Activated gamma-delta T cell (primary cell): ENCODE data around the gene MPV17L2.
A peak's percentile ranks its signal among the peaks of the same experiment; 100 is the strongest.
"Not testable (repeated sequence)": the region's sequence is repeated elsewhere in the genome, so short reads cannot be mapped to it uniquely, and the experiment has no call there.

Experiments used
- DNase-seq: peaks from one replicate; lab custom pipeline; 2025; lab: John Stamatoyannopoulos, UW

Gene MPV17L2

GRCh38 chr19:18191640-18192062, 1.4 kb upstream of the MPV17L2 start:
- no peak for DNase-seq

- no peak for DNase-seq
Measured at GRCh38 chr19:18193388-18194180, 566 bp downstream of the MPV17L2 start.

- no peak for DNase-seq
Measured at GRCh38 chr19:18194181-18194530, 1.1 kb downstream of the MPV17L2 start.

GRCh38 chr19:18194554-18195238, 1.7 kb downstream of the MPV17L2 start:
- no peak for DNase-seq

- no peak for DNase-seq
Measured at GRCh38 chr19:18196511-18196845, 3.5 kb downstream of the MPV17L2 start.

- no peak for DNase-seq
Measured at GRCh38 chr19:18197306-18197705, 4.3 kb downstream of the MPV17L2 start.

- no peak for DNase-seq
Measured at GRCh38 chr19:18197941-18198340, 4.9 kb downstream of the MPV17L2 start.

GRCh38 chr19:18198374-18198773, 5.4 kb downstream of the MPV17L2 start:
- DNase-seq: no peak

GRCh38 chr19:18202397-18202777, 9.4 kb downstream of the MPV17L2 start:
- DNase-seq: no peak

- DNase-seq: no peak
Measured at GRCh38 chr19:18202778-18203407, 9.9 kb downstream of the MPV17L2 start.

GRCh38 chr19:18203408-18203862, 10.4 kb downstream of the MPV17L2 start:
- DNase-seq: no peak

GRCh38 chr19:18203863-18204393, 10.9 kb downstream of the MPV17L2 start, which contains the start of gene RAB3A:
Gene RAB3A (minus strand): TSS chr19:18204042. CDS start chr19:18202740, 1,302 bp downstream.
- DNase-seq: peak; percentile 97

GRCh38 chr19:18204394-18205199, 11.6 kb downstream of the MPV17L2 start:
- DNase-seq: no peak

- DNase-seq: no peak
Measured at GRCh38 chr19:18205200-18205892, 12.3 kb downstream of the MPV17L2 start.

GRCh38 chr19:18206018-18206417, 13.0 kb downstream of the MPV17L2 start:
- DNase-seq: no peak

GRCh38 chr19:18208098-18208951, 15.3 kb downstream of the MPV17L2 start:
- DNase-seq: no peak

- not testable (repeated sequence) for DNase-seq
Measured at GRCh38 chr19:18209912-18210311, 16.9 kb downstream of the MPV17L2 start.

GRCh38 chr19:18211683-18212082, 18.7 kb downstream of the MPV17L2 start:
- no peak for DNase-seq

GRCh38 chr19:18214779-18215433, 21.9 kb downstream of the MPV17L2 start:
- DNase-seq: no peak

GRCh38 chr19:18216789-18217188, 23.8 kb downstream of the MPV17L2 start:
- DNase-seq: no peak
